ENCODE data around the gene TRAPPC12. TPM values are rescaled to one million over a fixed set of nuclear protein-coding genes. Genes with fewer than 3 reads are reported as not detected.
A peak's percentile ranks its signal among the peaks of the same experiment; 100 is the strongest.
"Not testable (repeated sequence)": the region's sequence is repeated elsewhere in the genome, so short reads cannot be mapped to it uniquely, and the experiment has no call there.

The TRAPPC12 gene
- total RNA-seq, 4 donors from 2014 or later: 28.4 to 64.7 (median 55.9) TPM

DNA sequence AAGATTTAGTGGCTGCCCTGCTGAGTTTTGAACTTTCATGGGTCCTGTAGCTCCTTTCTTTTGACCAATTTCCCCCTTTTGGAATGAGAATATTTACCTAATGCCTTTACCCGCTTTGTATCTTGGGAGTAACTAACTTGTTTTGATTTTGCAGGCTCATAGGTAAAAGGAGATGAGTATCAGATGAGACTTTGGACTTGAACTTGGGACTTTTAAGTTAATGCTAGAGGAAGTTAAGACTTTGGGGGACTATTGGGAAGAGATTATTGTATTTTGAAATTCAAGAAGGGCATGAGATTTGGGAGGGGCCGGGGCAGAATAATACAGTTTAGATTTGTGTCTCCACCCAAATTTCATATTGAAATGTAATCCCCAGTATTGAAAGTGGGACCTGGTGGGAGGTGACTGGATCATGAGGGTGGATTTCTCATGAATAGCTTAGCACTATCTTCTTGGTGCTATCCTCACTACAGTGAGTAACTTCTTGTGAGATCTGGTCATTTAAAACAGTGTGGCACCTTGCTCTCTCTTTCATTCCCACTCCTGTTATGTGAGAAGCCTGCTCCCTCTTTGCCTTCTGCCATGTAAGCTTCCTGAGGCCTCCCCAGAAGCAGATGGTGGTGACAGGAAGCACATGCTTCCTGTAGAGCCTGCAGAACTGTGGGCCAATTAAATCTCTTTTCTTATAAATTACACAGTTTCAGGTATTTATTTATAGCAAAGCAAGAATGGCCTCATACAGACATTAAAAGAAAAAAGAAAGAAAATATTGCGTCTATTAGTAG lies 133.7 kb downstream of the TRAPPC12 start:
- no peak overlapping the region for H3K4me3 ChIP-seq
- peaks cover 0 to 9% (median 5%) of the 10 kb centered on the region in 3 donors for H3K4me1 ChIP-seq
- no peak overlapping the region for H3K27ac ChIP-seq
- H3K36me3 ChIP-seq: peaks cover 16 to 67% (median 21%) of the 10 kb centered on the region in 3 donors
- 95 to 98% methylated on average over 3 of the region's 3 CpGs for WGBS, 2 donors
- H3K9me3 ChIP-seq: peaks cover 0 to 4% (median 0%) of the 10 kb centered on the region in 3 donors
- TF ChIP-seq, protein P1, sequence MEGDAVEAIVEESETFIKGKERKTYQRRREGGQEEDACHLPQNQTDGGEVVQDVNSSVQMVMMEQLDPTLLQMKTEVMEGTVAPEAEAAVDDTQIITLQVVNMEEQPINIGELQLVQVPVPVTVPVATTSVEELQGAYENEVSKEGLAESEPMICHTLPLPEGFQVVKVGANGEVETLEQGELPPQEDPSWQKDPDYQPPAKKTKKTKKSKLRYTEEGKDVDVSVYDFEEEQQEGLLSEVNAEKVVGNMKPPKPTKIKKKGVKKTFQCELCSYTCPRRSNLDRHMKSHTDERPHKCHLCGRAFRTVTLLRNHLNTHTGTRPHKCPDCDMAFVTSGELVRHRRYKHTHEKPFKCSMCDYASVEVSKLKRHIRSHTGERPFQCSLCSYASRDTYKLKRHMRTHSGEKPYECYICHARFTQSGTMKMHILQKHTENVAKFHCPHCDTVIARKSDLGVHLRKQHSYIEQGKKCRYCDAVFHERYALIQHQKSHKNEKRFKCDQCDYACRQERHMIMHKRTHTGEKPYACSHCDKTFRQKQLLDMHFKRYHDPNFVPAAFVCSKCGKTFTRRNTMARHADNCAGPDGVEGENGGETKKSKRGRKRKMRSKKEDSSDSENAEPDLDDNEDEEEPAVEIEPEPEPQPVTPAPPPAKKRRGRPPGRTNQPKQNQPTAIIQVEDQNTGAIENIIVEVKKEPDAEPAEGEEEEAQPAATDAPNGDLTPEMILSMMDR (IDR thresholded peaks at IDR 0.05): no peak
- no peak for TF ChIP-seq POLR2A (IDR thresholded peaks at IDR 0.05)
- no peaks in the 10 kb centered on the region for H3K27me3 ChIP-seq
- no peak for DNase-seq
- intact Hi-C loops (cut with DNase I): no loop called here

DNA sequence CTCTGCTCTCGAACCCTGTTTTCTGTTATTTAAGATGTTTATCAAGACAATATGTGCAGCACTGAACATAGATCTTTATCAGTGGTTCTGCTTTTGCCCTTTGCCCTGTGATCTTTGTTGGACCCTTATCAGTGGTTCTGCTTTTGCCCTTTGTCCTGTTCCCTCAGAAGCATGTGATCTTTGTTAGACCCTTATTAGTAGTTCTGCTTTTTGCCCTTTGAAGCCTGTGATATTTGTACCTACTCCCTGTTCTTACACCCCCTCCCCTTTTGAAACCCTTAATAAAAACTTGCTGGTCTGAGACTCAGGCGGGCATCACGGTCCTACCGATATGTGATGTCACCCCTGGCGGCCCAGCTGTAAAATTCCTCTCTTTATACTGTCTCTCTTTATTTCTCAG lies 135.9 kb downstream of the TRAPPC12 start:
- Histone ChIP-seq H3K36me3 (peaks cover 16 to 45% (median 21%) of the 10 kb centered on the region in 3 donors), H3K4me1 (peaks cover 0 to 20% (median 8%) of the 10 kb centered on the region in 3 donors)
- H3K4me3 ChIP-seq; H3K9me3 ChIP-seq; DNase-seq; H3K27me3 ChIP-seq; H3K27ac ChIP-seq; intact Hi-C loops (cut with DNase I): not testable (repeated sequence)
- 85 to 90% methylated on average over 5 of the region's 5 CpGs for WGBS, 2 donors

DNA sequence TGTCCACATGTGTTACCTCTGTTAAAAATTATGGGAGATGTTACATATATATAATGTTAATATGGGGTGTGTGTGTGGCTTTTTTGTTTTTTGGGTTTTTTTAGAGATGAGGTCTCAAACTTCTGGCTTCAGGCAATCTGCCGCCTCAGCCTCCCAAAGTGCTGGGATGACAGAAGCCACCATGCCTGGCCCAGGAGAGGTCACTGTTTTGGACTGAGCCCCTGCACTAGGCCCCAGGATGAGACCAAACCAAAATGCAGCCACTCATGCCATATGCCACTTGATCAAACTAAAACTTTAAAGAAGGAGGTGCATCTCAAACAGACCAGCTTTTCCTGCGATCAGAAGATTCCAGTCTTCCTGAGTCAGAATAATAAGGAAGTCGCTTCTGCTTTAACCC lies 137.3 kb downstream of the TRAPPC12 start:
- no peak for DNase-seq
- no peaks in the 10 kb centered on the region for H3K27me3 ChIP-seq
- TF ChIP-seq, protein P1 (IDR thresholded peaks at IDR 0.05): no peak
- no peak for TF ChIP-seq POLR2A (IDR thresholded peaks at IDR 0.05)
- intact Hi-C loops (cut with DNase I): no loop called here
- no peaks in the 10 kb centered on the region for H3K9me3 ChIP-seq
- H3K27ac ChIP-seq: no peak overlapping the region
- no peak overlapping the region for H3K4me3 ChIP-seq
- H3K36me3 ChIP-seq: peaks cover 16 to 31% (median 16%) of the 10 kb centered on the region in 3 donors
- WGBS, 2 donors: 95 to 97% methylated on average over 3 of the region's 3 CpGs
- H3K4me1 ChIP-seq: peaks cover 0 to 25% (median 11%) of the 10 kb centered on the region in 3 donors

DNA sequence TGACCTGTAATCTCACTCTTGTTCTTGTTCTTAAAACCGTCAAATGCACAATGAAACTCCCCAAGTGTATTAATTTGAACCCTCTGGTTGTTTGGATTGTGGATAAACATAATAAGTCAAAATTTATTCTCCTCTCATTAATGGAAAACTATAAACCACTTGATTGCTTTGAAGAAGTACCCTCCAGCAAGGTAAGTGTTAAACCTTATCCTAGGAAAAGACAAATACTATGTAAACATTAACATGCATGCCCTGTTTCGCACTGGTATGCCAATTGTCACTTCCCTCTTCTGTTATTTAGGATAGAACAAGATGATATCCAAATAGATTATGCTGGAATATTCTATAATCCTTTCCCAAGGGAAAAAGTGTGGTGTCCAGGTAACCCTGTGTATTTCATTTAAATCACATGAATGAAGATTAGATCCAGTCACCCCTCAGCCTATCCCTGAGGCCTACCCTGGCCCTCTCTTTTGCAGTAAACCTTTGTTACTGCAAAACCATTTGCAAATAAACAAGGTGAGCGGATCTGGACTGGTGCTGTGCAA lies 138.5 kb downstream of the TRAPPC12 start:
- Histone ChIP-seq H3K4me1 (peaks cover 0 to 37% (median 11%) of the 10 kb centered on the region in 3 donors), H3K4me3 (peak overlapping the region; percentile 75 to 94 (median 88)), H3K27me3 (no peaks in the 10 kb centered on the region), H3K9me3 (no peaks in the 10 kb centered on the region), H3K36me3 (peaks cover 4 to 19% (median 6%) of the 10 kb centered on the region in 3 donors), H3K27ac (peak overlapping the region; percentile 91 to 100 (median 97))
- intact Hi-C loops (cut with DNase I): no loop called here
- DNase-seq: no peak
- 33 to 35% methylated on average over 2 of the region's 3 CpGs for whole genome bisulfite sequencing, 2 donors
- TF ChIP-seq POLR2A (IDR thresholded peaks at IDR 0.05): no peak
- TF ChIP-seq, protein P1 (IDR thresholded peaks at IDR 0.05): no peak

DNA sequence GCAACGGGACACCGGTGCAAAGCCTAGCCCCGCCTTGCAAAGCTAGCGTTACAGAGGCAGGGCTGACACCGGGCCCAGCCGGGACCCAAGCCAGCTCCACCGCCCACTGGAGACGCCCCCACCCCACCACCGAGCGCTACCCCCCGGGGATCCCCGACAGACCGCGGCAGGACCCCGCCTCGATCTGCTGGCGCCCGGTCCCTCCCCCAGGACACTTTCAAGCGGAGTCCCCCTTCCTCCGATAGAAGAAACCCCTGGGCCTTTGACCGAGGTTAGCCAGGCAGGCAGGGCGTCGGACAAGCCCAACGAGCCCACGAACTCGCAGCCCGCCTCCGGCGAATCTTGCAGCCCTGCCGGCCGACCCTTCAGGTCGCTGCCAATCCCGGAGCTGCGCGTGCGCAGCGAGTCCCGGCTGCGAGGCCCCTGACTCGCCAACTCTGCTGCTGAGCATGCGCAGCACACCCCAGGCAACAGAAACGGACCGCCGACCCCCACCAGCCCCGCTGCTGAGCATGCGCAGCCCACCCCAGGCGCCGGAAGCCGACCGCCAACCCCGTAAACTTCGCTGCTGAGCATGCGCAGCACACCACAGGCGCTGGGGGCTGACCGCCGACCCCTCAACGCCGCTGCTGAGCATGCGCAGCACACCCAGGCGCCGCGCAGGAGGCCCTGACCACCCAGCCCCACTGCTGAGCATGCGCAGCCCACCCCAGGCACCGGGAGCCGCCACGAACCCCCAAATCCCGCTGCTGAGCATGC lies 139.2 kb downstream of the TRAPPC12 start:
- Histone ChIP-seq H3K4me1 (peaks cover 0 to 44% (median 11%) of the 10 kb centered on the region in 3 donors), H3K4me3 (peak overlapping the region; percentile 75 to 94 (median 88)), H3K27me3 (no peaks in the 10 kb centered on the region), H3K27ac (peak overlapping the region; percentile 91 to 100 (median 97)), H3K9me3 (no peaks in the 10 kb centered on the region), H3K36me3 (peaks cover 0 to 13% (median 0%) of the 10 kb centered on the region in 3 donors)
- TF ChIP-seq, protein P1 (IDR thresholded peaks at IDR 0.05): peak in 2 of 6 experiments; percentile 4 to 35
- peak in 2 of 4 donors; percentile 31 to 32 for TF ChIP-seq POLR2A (IDR thresholded peaks at IDR 0.05)
- intact Hi-C loops (cut with DNase I): no loop called here
- WGBS, 2 donors: 0% methylated on average over 9 of the region's 67 CpGs; no CpG with 5 or more reads in 1 of the 2 donors
- DNase-seq: peak; percentile 73

Data from esophagus squamous epithelium (tissue), 5 donors.